Astrocyte of the spinal cord (primary cell): Measurements from ENCODE around the gene NKX6-2.

Source experiments
- DNase-seq: peaks from one replicate; pipeline ENCODE4 v3.0.0; 2011; ENCODE audit warnings: low read depth, low spot score
- H3K4me3 ChIP-seq: 2 replicates; pipeline ENCODE4 v1.5.1; 2011; ENCODE audit warnings: low read depth, mild to moderate bottlenecking, low read length, moderate library complexity
- in situ Hi-C: cut with HindIII; loops from 2 replicates; pipeline ENCODE4 v1.10.0; 2017; ENCODE audit warnings: low sequenced_read_pairs
- TF ChIP-seq, protein P1 (sequence below): IDR thresholded peaks from 2 replicates; pipeline ENCODE4 v1.5.1; 2012; ENCODE audit warnings: low read depth, mild to moderate bottlenecking, low read length, inconsistent platforms

Gene NKX6-2

DNA sequence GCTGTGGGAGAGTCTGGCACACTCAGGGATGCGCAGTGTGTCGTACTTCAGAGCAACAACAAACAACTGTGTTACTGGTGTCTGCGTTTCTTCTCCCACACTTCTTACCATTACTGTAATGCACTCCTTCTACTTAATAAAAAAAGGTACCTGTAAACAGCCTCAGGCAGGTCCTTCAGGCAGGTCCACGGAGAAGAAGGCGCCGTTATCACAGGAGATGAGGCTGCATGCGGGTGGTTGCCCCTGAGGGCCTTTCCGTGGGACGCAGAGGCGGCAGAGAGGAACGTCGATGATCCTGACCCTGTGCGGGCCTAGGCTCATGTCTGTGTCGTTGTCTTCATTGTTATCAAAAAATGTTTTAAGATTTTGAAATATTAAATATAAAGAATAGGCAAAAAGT lies 29.4 kb downstream of the NKX6-2 start:
- in situ Hi-C loops, result no loop called here

DNA sequence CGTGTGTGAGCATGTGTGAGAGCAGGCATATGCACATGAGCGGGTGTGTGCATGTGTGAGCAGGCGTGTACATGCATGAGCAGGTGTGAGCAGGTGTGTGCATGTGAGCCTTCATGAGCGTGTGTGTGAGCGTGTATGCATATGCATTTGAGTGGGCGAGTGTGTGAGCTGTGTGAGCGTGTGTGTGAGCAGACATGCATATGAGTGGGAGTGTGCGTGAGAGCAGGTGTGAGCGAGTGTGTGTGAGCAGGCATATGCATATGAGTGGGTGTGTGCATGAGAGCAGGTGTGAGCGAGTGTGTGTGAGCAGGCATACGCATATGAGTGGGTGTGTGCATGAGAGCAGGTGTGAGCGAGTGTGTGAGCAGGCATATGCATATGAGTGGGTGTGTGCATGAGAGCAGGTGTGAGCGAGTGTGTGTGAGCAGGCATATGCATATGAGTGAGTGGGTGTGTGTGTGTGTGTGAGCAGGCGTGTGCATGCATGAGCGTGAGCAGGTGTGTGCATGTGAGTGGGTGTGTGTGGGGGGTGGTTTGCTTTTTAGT lies 30.7 kb downstream of the NKX6-2 start:
- DNase-seq, result no peak
- no peak overlapping the region for H3K4me3 ChIP-seq
- in situ Hi-C loops, result no loop called here
- TF ChIP-seq, protein P1, sequence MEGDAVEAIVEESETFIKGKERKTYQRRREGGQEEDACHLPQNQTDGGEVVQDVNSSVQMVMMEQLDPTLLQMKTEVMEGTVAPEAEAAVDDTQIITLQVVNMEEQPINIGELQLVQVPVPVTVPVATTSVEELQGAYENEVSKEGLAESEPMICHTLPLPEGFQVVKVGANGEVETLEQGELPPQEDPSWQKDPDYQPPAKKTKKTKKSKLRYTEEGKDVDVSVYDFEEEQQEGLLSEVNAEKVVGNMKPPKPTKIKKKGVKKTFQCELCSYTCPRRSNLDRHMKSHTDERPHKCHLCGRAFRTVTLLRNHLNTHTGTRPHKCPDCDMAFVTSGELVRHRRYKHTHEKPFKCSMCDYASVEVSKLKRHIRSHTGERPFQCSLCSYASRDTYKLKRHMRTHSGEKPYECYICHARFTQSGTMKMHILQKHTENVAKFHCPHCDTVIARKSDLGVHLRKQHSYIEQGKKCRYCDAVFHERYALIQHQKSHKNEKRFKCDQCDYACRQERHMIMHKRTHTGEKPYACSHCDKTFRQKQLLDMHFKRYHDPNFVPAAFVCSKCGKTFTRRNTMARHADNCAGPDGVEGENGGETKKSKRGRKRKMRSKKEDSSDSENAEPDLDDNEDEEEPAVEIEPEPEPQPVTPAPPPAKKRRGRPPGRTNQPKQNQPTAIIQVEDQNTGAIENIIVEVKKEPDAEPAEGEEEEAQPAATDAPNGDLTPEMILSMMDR, result no peak

More for the DNA sequence above, 29.4 kb downstream of the NKX6-2 start:
- no peak overlapping the region for H3K4me3 ChIP-seq
- no peak for DNase-seq
- TF ChIP-seq, protein P1, result no peak

DNA sequence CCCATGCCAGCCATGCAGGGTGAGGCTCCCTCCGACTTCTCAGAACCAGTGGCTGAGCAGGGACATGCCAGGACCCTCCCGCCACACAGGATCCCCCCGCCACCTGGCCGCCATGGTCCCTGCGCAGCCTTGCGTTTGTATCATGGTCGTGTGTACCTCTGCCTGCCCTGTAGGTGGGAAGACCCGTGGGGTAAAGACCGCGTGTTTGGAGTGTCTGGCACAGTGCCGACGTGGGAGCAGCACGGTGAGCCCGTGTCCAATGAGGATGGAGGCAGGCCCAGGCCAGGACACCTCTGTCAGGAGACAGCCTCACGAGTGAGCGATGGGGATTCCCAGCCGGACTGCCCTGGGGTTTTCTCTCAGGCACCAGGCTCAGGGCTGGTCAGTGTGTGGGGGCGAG lies 31.9 kb downstream of the NKX6-2 start:
- DNase-seq, result no peak
- in situ Hi-C loops, result no loop called here
- no peak overlapping the region for H3K4me3 ChIP-seq
- TF ChIP-seq, protein P1, result no peak

DNA sequence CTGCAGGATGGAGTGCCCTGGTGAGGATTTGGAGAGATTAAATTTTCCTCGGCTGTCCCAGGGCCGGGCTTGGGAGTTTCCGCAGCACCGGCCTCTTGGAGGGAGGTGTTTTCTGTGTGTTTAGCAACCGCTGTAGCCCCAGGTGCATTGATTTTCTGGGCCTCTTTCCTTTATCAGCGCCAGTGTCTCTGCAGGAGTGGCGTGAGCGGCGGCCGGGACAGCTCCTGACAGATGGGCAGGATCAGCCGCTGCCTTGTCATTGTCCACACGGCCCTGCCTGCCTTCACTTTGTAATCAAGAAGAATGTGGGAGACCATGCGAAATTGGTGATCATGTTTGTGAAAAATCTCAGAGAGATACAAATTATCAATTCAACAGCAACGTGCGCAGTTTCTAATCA lies 32.4 kb downstream of the NKX6-2 start:
- in situ Hi-C loops, result no loop called here
- TF ChIP-seq, protein P1, result no peak
- DNase-seq, result no peak
- H3K4me3 ChIP-seq, result no peak overlapping the region

DNA sequence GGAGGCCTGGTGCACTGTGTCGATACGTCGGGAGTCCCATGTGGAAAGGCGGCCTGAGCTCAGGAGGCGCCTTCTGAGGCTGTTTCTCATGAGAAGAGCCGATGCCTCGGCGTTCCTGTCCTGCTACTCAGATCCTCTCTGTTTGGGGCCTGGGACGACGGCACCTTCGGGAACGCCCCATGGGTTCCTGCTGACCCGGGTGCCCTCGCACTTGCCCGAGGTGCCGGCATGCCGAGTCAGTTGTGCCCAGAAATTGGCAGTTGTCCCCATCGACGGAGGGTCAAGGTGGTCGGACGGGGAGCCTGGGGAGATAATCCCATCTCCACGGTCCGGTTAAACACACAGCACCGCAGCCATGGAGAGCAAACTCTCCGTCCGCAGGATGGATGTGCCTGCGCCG lies 33.0 kb downstream of the NKX6-2 start:
- in situ Hi-C loops, result no loop called here

DNA sequence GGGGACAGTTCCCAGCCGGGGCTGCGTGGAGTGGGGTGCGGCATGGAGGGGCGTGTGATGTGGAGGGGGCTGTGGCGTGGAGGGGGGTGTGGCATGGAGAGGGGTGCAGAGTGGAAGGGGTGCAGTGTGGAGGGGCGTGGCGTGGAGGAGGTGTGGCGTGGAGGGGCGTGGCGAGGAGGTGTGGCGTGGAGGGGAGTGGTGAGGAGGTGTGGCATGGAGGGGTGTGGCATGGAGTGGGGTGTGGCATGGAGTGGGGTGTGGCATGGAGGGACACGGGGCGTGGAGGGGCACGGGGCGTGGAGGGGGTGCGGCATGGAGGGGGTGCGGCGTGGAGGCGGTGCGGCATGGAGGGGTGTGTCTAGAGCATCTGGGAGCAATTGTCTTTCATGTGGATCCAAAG lies 33.6 kb downstream of the NKX6-2 start:
- in situ Hi-C loops, result no loop called here
- TF ChIP-seq, protein P1, result no peak
- no peak overlapping the region for H3K4me3 ChIP-seq
- DNase-seq, result no peak

More for the DNA sequence above, 33.0 kb downstream of the NKX6-2 start:
- H3K4me3 ChIP-seq, result no peak overlapping the region
- TF ChIP-seq, protein P1, result no peak
- DNase-seq, result no peak

DNA sequence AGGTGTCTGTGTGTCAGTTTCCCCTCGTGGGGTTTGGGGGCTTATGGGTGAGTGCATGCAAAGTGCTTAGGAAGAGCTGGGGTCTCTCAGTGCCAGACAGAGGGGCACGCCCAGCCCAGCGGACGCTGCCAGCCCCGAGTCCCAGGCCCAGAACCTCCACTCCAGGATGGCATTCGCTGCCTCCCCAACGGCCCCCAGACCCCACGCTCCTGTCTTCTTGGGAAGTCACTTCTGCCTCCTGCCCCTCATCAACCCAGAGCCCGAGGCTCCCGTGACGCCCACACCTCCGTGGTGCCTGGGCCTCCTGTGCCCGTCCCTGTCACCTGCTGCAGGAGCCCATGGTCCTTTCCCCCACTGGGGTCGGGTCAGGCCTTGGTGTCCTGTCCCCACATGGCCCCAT lies 35.0 kb downstream of the NKX6-2 start:
- no peak overlapping the region for H3K4me3 ChIP-seq
- DNase-seq, result no peak
- TF ChIP-seq, protein P1, result no peak
- in situ Hi-C loops, result no loop called here
